ENCODE measurements around the gene SELENOW.
"Not testable (repeated sequence)": the region's sequence is repeated elsewhere in the genome, so short reads cannot be mapped to it uniquely, and the experiment has no call there.

Gene SELENOW

GRCh38 chr19:47746129-47746528 is 32.4 kb upstream of the SELENOW start:
- H3K4me1 ChIP-seq (ENCODE audit: control insufficient read depth, insufficient read depth, low read length) = peaks cover 30% of the 10 kb centered on the region
- peak overlapping the region; percentile 94 for H3K9ac ChIP-seq (ENCODE audit: low read length)
- H3K27me3 ChIP-seq (replicated peaks; ENCODE audit: control insufficient read depth, insufficient read depth, low read length); H3K9me3 ChIP-seq (ENCODE audit: control insufficient read depth, low read length); DNase-seq (ENCODE audit: low read depth): not testable (repeated sequence)
- peak overlapping the region; percentile 86 for H3K4me3 ChIP-seq (ENCODE audit: low read length)
- H3K36me3 ChIP-seq (ENCODE audit: control insufficient read depth, insufficient read depth, low read length, severe bottlenecking) = peaks cover 47% of the 10 kb centered on the region

GRCh38 chr19:47749326-47749725 is 29.2 kb upstream of the SELENOW start:
- Histone ChIP-seq H3K36me3 (ENCODE audit: control insufficient read depth, insufficient read depth, low read length, severe bottlenecking) (peaks cover 68% of the 10 kb centered on the region), H3K9me3 (ENCODE audit: control insufficient read depth, low read length) (no peaks in the 10 kb centered on the region), H3K27me3 (replicated peaks; ENCODE audit: control insufficient read depth, insufficient read depth, low read length) (no peaks in the 10 kb centered on the region), H3K4me3 (ENCODE audit: low read length) (no peak overlapping the region), H3K9ac (ENCODE audit: low read length) (no peak overlapping the region), H3K4me1 (ENCODE audit: control insufficient read depth, insufficient read depth, low read length) (peaks cover 12% of the 10 kb centered on the region)
- no peak for DNase-seq (ENCODE audit: low read depth)

GRCh38 chr19:47750752-47751151 is 27.8 kb upstream of the SELENOW start:
- no peak overlapping the region for H3K9ac ChIP-seq (ENCODE audit: low read length)
- peaks cover 6% of the 10 kb centered on the region for H3K4me1 ChIP-seq (ENCODE audit: control insufficient read depth, insufficient read depth, low read length)
- peaks cover 78% of the 10 kb centered on the region for H3K36me3 ChIP-seq (ENCODE audit: control insufficient read depth, insufficient read depth, low read length, severe bottlenecking)
- no peak for DNase-seq (ENCODE audit: low read depth)
- H3K27me3 ChIP-seq (replicated peaks; ENCODE audit: control insufficient read depth, insufficient read depth, low read length) = no peaks in the 10 kb centered on the region
- no peaks in the 10 kb centered on the region for H3K9me3 ChIP-seq (ENCODE audit: control insufficient read depth, low read length)
- no peak overlapping the region for H3K4me3 ChIP-seq (ENCODE audit: low read length)

DNA sequence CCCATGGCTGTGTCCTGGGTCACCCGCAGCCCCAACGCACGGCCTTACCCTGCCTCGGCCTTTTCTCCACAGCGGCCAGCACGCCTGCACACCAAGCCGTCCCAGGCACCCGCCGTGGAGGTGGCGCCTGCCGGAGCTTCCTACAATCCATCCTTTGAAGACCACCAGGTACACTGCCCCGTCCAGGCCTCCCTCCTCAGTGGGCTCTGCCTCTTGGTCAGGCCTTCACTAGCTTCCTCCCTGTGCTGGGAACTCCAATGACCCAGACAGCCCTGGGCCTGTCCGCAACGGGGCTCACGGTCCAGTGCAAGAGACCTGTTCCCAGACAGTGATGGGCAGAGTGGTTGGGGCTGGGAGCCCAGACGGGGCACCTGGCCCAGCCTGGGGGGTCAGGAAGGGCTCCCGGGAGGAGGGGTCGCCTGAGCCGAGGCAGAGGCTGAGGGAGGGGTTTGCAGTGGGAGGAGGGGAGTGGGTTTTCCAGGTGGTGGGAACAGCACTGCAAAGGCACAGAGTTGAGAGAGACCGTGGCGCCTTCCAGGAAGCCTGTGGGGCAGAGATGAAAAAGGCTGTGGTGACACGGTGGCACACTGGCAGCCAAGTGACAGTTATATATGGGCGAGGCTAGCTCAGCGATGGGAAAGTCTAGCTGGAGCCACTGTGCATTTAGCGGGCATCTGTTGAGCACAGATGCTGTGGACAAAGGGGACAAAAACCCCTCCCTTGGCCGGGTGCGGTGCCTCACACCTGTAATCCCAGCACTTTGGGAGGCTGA is 25.9 kb upstream of the SELENOW start:
- Histone ChIP-seq H3K36me3 (ENCODE audit: control insufficient read depth, insufficient read depth, low read length, severe bottlenecking) (peaks cover 90% of the 10 kb centered on the region), H3K9ac (ENCODE audit: low read length) (no peak overlapping the region), H3K27me3 (replicated peaks; ENCODE audit: control insufficient read depth, insufficient read depth, low read length) (no peaks in the 10 kb centered on the region), H3K4me3 (ENCODE audit: low read length) (no peak overlapping the region), H3K4me1 (ENCODE audit: control insufficient read depth, insufficient read depth, low read length) (no peaks in the 10 kb centered on the region), H3K9me3 (ENCODE audit: control insufficient read depth, low read length) (no peaks in the 10 kb centered on the region)
- no peak for DNase-seq (ENCODE audit: low read depth)

- DNase-seq (ENCODE audit: low read depth) = no peak
- Histone ChIP-seq H3K36me3 (ENCODE audit: control insufficient read depth, insufficient read depth, low read length, severe bottlenecking) (peaks cover 91% of the 10 kb centered on the region), H3K4me1 (ENCODE audit: control insufficient read depth, insufficient read depth, low read length) (no peaks in the 10 kb centered on the region), H3K27me3 (replicated peaks; ENCODE audit: control insufficient read depth, insufficient read depth, low read length) (no peaks in the 10 kb centered on the region), H3K4me3 (ENCODE audit: low read length) (no peak overlapping the region), H3K9ac (ENCODE audit: low read length) (no peak overlapping the region), H3K9me3 (ENCODE audit: control insufficient read depth, low read length) (no peaks in the 10 kb centered on the region)
Observed at GRCh38 chr19:47754206-47755064, 24.1 kb upstream of the SELENOW start.

DNA sequence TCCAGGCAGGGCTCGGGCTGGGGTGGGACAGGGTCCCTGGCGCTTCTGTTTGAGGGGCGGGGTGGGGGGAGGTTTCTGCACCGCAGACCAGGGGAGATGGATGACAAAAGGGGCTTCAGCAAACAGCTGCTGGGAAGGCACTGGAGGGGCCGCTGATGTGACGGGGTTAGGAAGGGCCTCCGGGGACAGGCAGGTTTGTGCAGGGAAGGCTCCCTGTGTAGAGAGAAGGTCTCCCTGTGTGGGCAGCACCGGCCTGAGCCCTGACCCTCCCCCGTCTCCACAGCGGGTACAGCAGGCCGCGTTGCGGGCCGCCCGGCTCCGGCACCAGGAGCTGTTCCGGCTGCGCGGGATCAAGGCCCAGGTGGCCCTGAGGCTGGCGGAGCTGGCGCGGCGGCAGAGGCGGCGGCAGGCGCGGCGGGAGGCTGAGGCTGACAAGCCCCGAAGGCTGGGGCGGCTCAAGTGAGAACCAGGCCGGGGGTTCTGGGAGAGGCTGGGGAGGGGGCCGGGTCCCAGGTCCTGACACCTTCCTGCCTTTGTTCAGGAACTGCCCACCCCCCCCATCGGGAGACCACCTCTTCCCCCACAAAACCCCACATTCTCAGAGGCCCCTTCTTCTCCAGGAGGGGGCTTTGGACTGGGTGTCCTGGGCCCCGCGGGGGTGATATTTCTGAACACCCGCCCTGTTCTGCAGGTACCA is 23.3 kb upstream of the SELENOW start:
- Histone ChIP-seq H3K4me3 (ENCODE audit: low read length) (no peak overlapping the region), H3K9ac (ENCODE audit: low read length) (no peak overlapping the region), H3K36me3 (ENCODE audit: control insufficient read depth, insufficient read depth, low read length, severe bottlenecking) (peaks cover 83% of the 10 kb centered on the region), H3K27me3 (replicated peaks; ENCODE audit: control insufficient read depth, insufficient read depth, low read length) (no peaks in the 10 kb centered on the region), H3K9me3 (ENCODE audit: control insufficient read depth, low read length) (no peaks in the 10 kb centered on the region), H3K4me1 (ENCODE audit: control insufficient read depth, insufficient read depth, low read length) (no peaks in the 10 kb centered on the region)
- no peak for DNase-seq (ENCODE audit: low read depth)

GRCh38 chr19:47755762-47756626 is 22.5 kb upstream of the SELENOW start:
- no peak overlapping the region for H3K4me3 ChIP-seq (ENCODE audit: low read length)
- H3K27me3 ChIP-seq (replicated peaks; ENCODE audit: control insufficient read depth, insufficient read depth, low read length) = no peaks in the 10 kb centered on the region
- H3K9ac ChIP-seq (ENCODE audit: low read length) = no peak overlapping the region
- H3K4me1 ChIP-seq (ENCODE audit: control insufficient read depth, insufficient read depth, low read length) = no peaks in the 10 kb centered on the region
- DNase-seq (ENCODE audit: low read depth) = no peak
- peaks cover 75% of the 10 kb centered on the region for H3K36me3 ChIP-seq (ENCODE audit: control insufficient read depth, insufficient read depth, low read length, severe bottlenecking)
- no peaks in the 10 kb centered on the region for H3K9me3 ChIP-seq (ENCODE audit: control insufficient read depth, low read length)

DNA sequence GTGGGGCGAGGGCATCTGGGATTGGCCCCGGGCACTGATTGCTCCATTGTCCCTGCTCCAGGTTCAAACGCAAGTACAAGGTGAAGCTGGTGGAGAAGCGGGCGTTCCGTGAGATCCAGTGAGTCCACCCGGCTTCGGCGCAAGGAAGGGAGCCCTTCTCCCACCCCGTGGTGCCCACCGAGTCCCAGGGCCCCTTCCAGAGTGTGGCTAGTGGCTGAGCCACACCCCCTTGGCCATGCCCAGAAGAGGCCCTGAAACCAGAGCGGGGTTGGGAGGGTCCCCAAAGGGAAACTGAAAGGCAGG is 21.9 kb upstream of the SELENOW start:
- Histone ChIP-seq H3K9me3 (ENCODE audit: control insufficient read depth, low read length) (no peaks in the 10 kb centered on the region), H3K36me3 (ENCODE audit: control insufficient read depth, insufficient read depth, low read length, severe bottlenecking) (peaks cover 69% of the 10 kb centered on the region)
- no peak for DNase-seq (ENCODE audit: low read depth)

DNA sequence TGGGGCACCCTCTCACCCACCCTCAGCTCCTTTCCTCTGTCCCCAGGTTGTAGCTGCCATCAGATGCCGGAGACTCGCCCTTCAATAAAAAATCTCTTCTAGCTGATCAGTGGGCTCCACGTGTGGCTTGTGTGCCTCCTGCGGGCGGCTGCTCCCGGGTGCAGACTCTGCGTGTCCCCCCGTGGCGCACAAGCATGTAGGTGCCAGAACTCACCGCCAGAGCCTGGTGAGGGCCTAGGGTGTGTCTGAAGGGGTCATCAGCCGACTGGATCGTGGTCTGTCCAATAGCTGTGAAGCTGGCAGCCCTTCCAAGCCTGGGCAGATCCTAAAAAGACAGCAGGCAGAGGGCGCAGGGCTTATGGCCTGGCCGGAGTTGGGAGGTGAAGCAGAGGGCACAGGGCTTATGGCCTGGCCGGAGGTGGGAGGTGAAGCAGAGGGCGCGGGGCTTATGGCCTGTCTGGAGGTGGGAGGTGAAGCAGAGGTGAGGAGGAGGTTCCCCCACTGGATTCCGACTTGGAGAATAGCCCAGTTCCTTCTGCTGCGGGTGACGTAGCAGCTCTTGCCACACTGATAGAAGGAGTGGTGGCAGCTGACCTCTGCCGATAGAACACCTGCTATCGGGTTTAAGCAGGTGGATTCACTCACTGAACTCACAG is 21.4 kb upstream of the SELENOW start:
- Histone ChIP-seq H3K9me3 (ENCODE audit: control insufficient read depth, low read length) (no peaks in the 10 kb centered on the region), H3K9ac (ENCODE audit: low read length) (no peak overlapping the region), H3K36me3 (ENCODE audit: control insufficient read depth, insufficient read depth, low read length, severe bottlenecking) (peaks cover 67% of the 10 kb centered on the region), H3K27me3 (replicated peaks; ENCODE audit: control insufficient read depth, insufficient read depth, low read length) (no peaks in the 10 kb centered on the region), H3K4me1 (ENCODE audit: control insufficient read depth, insufficient read depth, low read length) (no peaks in the 10 kb centered on the region), H3K4me3 (ENCODE audit: low read length) (no peak overlapping the region)
- no peak for DNase-seq (ENCODE audit: low read depth)

More for the DNA sequence above, 21.9 kb upstream of the SELENOW start:
- no peak overlapping the region for H3K4me3 ChIP-seq (ENCODE audit: low read length)
- H3K9ac ChIP-seq (ENCODE audit: low read length) = no peak overlapping the region
- H3K4me1 ChIP-seq (ENCODE audit: control insufficient read depth, insufficient read depth, low read length) = no peaks in the 10 kb centered on the region
- no peaks in the 10 kb centered on the region for H3K27me3 ChIP-seq (replicated peaks; ENCODE audit: control insufficient read depth, insufficient read depth, low read length)

DNA sequence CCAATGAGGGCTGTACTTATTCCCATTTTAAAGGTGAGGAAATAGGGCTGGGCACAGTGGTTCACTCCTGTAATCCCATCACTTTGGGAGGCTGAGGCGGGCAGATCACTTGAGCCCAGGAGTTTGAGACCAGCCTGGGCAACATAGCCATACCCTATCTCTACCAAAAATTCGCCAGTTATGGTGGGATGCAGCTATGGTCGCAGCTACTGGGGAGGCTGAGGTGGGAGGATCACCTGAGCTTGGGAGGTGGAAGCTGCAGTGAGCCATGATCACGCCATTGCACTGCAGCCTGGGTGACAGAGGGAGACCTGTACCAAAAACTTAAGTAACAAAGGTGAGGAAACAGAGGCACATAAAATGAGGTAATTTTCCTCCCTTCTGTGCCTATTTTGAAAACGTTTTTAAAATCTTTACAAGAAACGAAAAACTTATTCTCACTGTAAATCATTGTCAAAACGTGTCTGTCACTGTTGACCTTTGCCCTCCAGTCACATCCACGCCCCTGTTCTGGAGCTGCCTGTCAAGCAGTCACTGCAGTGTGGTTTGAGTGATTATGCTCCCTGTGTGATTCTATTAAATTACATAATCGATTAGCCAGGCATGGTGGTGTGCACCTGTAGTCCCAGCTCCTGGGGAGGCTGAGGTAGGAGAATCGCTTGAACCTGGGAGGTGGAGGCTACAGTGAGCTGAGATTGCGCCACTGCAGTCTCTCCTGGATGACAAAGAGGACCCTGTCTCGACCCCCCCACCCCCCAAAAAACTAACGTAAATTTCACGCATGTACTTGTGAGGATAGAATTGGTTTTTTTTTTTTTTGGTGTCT is 20.7 kb upstream of the SELENOW start:
- Histone ChIP-seq H3K9ac (ENCODE audit: low read length) (no peak overlapping the region), H3K9me3 (ENCODE audit: control insufficient read depth, low read length) (no peaks in the 10 kb centered on the region), H3K4me1 (ENCODE audit: control insufficient read depth, insufficient read depth, low read length) (no peaks in the 10 kb centered on the region), H3K36me3 (ENCODE audit: control insufficient read depth, insufficient read depth, low read length, severe bottlenecking) (peaks cover 59% of the 10 kb centered on the region), H3K4me3 (ENCODE audit: low read length) (no peak overlapping the region), H3K27me3 (replicated peaks; ENCODE audit: control insufficient read depth, insufficient read depth, low read length) (no peaks in the 10 kb centered on the region)
- DNase-seq (ENCODE audit: low read depth) = no peak
